ENCODE results near the gene SAE1. TPM values are rescaled to one million over a fixed set of nuclear protein-coding genes. Genes with fewer than 3 reads are reported as not detected.

The SAE1 gene
- polyA plus RNA-seq, 4 donors: 116 to 132 (median 122) TPM

DNA sequence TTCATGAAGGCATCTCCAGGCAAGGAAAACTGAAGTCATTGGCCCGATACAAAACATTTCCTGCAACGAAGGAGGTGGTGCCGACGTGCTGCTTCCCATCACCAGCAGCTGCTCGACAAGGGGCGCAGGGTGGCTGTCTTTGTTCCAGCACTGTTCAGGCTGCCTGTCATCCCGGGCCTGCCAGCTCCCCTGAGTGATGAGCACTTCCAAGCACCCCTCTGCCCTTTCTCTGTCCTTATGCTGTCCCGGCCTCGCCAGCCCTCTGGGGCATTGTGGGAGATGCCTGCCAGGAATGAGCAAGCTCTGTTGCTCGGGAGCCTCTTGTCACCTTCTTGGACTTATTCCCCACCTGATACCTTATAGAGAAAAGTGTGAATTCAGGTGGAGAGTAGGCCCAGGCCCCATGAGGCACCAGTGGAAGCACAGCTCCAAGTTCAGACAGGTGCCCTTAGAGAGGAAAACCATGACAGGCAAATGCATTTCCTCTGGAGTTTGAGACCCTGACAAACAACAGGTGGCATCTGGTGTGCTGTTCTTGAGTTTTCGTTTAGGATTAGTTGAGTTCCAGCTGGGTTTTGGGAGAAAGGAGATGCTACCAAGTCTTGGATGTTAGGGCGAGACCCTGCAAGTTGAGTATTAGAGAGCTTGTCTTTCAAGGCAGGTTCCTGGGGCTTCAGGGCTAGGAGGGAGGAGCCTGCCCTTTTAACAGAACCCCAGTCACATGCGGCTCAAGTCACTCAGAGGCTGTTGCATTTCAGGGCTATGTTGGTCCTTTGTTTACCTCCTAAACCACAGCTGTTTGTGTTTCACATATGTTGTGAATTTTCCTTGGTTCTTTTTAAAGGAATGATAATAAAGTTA, 78.9 kb downstream of the SAE1 start:
- no peak for DNase-seq (ENCODE audit: low read depth in 4 of 4, low spot score in 3 of 4)

- DNase-seq (ENCODE audit: low read depth in 4 of 4, low spot score in 3 of 4): no peak
These were observed 79.5 kb downstream of the SAE1 start for GRCh38 chr19:47210180-47210490.

- no peak for DNase-seq (ENCODE audit: low read depth in 4 of 4, low spot score in 3 of 4)
These were observed 80.2 kb downstream of the SAE1 start for GRCh38 chr19:47210689-47211316.

DNA sequence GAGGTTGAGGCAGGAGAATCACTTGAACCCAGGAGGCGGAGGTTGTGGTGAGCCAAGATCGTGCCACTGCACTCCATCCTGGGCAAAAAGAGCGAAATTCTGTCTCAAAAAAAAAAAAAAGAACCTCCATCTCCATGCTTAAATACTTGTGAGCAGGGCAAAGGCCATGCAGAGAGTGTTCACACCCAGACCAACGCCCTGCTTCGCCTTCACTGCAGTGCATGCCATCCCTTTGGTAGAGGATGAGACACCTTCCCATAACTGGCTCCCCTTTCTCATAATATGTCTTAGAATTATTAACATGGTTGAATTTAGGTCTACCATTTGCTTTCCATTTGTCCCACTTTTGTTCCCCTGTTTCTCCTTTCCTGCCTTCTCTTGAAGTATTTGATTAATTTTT, 84.9 kb downstream of the SAE1 start:
- no peak for DNase-seq (ENCODE audit: low read depth in 4 of 4, low spot score in 3 of 4)

DNA sequence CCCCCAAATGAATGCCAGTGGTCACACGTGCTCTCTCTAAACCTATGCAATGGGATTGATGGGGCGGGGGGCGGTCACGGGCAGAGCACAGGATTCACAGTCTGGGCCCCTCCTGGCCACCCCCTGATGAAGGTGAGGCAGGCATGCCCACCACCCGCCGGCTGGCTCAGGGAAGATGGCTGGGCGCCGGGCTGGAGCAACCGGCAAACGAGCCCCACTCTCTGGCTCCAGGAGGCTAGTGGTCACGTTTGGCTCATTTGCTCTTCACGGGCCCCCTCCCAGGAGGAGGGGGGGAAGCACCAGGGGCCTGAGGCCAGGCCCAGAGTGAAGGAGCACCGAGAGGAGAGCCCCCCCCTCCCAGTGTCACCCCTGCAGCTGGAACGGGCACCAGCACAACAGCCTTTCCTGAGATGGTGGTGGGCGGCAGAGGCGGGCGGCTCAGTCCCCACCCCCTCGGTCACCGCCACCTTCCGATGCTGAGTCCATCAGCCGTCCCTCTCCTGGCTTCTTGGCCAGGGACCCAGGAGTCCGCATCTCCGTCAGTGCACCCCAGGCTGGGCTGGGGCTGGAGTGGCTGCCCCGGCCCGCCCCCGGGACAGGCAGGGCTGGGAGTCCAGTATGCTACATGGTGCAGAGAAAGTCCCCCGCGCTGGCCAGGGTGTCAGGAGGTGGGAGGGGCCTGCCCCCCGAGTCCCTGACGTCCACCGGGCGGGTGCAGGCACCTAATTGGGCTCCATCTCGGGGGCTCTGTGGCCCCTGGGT, 90.6 kb downstream of the SAE1 start:
- no peak for DNase-seq (ENCODE audit: low read depth in 4 of 4, low spot score in 3 of 4)

DNA sequence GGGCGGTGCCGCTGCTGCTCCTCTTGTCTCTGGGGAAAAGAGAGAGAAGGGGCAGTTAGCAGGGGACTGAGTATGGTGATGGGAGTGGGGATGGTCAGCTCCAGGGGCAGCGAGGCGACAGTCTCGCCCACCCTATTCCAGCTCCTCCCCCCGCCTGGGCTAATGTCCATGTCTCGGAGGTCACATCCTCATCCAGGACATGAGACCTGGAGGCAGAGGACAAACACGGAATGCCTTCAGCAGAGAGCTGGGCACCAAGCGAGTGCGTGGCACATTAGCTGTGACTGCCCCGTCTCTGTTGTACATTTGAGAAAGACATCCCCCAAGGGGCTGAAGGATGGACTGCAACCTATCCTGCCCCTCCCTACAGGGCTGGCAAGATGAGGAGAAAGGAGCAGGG, 91.3 kb downstream of the SAE1 start:
- DNase-seq (ENCODE audit: low read depth in 4 of 4, low spot score in 3 of 4): no peak

DNA sequence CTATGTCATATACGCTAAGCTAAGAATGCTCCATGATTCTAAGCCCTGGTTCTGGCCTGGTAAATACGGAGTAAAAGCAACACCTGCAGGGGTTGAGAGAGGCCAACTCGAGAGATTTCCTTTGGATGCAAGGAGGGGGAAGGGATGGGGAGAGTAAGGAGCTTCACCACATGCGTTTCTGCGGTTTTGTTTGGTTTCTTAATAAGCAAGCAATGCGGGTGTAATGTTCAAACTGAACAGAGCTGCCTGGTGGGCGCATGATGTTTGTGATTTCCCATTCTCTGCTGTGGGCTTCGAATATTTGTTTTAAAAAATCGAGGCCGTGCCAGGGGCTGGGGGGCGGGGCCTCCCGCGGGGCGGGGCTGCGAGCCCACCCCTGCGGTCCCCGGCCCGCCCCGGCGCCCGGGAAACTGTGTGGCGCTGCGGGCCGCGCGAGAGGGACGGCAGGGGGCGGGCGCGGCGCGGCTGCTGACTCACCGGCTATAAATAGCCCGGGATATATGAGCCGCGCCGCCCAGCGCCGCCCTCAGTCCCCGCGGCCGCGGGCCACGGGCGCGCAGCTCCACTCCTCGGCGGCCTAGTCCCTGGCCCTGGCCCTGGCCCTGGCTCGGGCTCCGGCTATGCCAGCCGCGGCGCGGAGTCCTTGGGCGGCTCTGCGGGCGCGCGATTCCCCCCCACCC, 95.3 kb downstream of the SAE1 start:
- peak; percentile 81 to 84 (median 82) for DNase-seq (ENCODE audit: low read depth in 4 of 4, low spot score in 3 of 4)

DNA sequence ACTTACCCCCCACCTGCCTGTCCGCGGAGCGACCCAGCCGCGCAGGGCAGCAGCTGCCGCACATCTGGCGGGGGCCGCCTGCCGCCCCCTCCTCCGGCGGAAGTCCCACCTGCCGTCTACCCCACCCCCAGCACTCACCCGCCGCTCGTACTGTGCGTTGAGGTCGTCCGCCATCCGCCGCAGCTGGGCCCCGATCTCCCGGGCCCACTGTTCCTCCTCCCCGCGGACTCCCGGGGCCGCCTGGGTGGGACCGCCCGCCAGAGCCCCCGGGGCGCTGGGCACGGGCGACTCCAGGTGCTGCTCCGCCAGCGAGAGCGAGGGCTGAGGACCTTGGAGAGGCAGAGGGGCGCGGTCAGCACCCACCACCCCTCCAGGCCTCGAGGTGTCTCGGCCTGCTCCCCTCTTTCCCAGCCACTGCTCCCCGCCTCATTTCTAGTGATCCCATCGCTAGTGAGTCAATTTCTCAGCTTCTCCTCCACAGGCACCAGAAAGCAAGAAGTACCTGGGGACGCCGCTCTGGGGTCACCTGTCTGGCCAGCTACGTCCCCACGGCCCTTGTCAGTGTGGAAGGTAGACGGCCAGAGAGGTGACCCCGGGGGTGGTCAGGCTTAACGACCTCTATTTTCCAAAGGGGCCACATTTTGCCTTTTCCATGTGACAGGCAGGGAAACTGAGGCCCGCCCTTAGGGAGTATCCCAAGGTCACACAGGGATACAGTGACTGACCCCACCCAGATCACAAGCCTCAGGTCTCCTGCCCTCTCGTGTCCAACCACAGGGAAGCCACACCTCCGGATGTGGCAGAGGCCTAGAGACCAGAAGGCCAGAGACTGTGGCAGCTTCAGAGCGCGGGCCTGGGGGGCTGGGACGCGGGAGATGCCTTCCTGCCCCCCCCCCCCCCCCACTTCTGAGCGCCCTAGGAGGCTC, 96.1 kb downstream of the SAE1 start:
- no peak for DNase-seq (ENCODE audit: low read depth in 4 of 4, low spot score in 3 of 4)

DNA sequence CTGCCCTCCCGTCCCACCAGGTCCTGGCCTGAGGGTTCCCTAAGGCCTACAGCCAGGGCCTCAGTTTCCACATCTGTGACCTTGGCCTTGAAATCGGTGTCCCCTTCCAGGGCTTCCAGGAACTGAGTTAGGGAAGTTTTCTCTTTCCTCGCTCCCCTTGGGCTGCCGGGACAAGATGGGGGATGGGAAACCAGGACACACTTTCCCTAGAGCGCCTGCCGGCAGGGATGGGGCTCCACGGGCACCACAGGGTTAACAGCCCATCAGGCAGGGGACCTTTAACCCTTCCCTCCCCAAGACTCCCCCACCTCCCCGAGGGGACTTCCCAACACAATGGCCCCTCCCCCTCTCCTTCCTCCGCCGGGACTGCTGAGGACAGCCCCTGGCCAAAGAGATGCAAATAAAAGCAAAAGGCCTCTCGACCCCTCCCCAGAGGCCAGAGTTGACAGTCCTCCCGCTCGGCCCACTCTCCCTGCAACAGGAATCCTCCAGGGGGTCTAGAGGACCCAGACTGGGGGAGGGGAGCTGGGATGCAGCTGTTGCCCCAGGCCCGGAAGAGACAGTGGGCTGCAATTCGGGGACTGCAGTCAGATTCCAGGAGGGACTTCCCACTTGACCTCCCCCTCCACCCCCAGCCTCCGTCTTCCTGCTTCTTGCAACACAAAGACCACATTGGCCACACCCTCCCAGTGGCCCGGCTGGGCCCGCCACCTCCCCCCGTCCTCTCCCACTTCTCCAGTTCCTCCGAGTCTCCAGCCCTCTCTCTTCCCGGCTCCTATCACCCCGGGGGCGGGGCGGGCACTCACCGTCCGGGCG, 96.9 kb downstream of the SAE1 start:
- no peak for DNase-seq (ENCODE audit: low read depth in 4 of 4, low spot score in 3 of 4)

GRCh38 chr19:47228168-47228936, 97.7 kb downstream of the SAE1 start:
- no peak for DNase-seq (ENCODE audit: low read depth in 4 of 4, low spot score in 3 of 4)

DNA sequence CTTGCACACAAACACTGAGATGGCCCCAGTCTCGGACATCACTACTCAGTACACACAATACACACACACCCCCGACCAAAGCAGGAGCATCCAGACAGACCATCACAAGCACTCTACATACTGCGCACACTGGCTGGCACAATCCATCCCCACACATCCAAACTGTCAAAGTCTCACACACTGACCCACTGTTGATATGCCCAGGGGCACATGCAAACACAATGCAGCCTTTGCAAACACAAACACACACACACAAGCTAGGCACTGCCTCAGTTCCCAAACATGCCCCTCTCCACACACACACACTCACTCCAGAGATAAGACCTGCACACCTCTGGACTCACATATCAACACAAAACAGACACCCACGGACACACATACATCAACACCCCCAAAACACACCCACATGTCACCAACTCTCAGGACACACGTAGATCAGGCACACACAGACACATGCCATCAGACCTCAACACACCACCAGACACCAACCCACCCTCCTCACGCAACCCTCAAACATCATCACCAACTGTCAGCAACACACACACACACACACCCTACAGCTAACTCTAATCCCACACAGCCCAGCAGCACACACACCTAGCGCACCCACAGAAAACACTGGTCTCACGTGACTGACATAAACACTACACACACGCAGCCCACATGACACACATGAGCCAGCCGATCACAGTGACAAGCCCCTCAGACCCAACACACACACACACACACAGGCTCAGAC, 98.5 kb downstream of the SAE1 start:
- DNase-seq (ENCODE audit: low read depth in 4 of 4, low spot score in 3 of 4): no peak

GRCh38 chr19:47229676-47230053, 99.0 kb downstream of the SAE1 start:
- no peak for DNase-seq (ENCODE audit: low read depth in 4 of 4, low spot score in 3 of 4)

GRCh38 chr19:47230054-47230920, 99.7 kb downstream of the SAE1 start:
- no peak for DNase-seq (ENCODE audit: low read depth in 4 of 4, low spot score in 3 of 4)

DNA sequence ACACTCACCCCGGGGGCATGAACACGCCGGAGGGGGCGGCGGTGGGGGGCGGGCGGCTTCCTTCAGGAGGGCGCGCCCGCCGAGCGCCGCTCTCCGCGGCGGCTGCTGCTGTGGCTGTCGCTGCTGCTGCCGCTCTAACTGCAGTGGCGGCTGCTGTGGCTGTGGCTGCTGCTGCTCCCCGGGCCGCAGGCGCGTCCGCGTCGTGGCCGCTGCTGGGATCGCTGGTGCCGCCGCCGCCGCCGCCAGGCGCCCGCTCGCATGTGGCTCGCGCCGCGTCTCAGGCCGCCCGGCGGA, 100.2 kb downstream of the SAE1 start, which contains the start of gene BBC3:
Gene BBC3 (minus strand): TSS at position 279 of the 294 bp plus-strand sequence. CDS start 2,768 bp downstream, outside the sequence.
- DNase-seq (ENCODE audit: low read depth in 4 of 4, low spot score in 3 of 4): no peak

GRCh38 chr19:47231215-47232054, 100.8 kb downstream of the SAE1 start:
- no peak for DNase-seq (ENCODE audit: low read depth in 4 of 4, low spot score in 3 of 4)

All from right renal pelvis (tissue), 4 donors.